Panc1 (cell line): ENCODE measurements around the gene TIMM17B.

Experiments
- CTCF ChIP-seq: fragments of 450-650 bp; IDR thresholded peaks from 2 replicates; pipeline ENCODE4 v1.5.1; 2017; ENCODE audit warnings: mild to moderate bottlenecking
- POLR2AphosphoS5 ChIP-seq: IDR thresholded peaks from 2 replicates; pipeline ENCODE4 v1.6.1; 2012; ENCODE audit warnings: mild to moderate bottlenecking, low read depth, low read length, moderate library complexity
- REST ChIP-seq, 2 experiments: IDR thresholded peaks; 2 replicates each; pipeline ENCODE4 v1.6.1; 2011 to 2012; ENCODE audit warnings: low read depth in 2 of 2, control low read depth in 1 of 2, low read length in 1 of 2, mild to moderate bottlenecking in 1 of 2, moderate library complexity in 1 of 2; ENCODE audit not compliant: insufficient read depth in 1 of 2
- SIN3A ChIP-seq: IDR thresholded peaks from 2 replicates; pipeline ENCODE4 v1.6.1; 2012; ENCODE audit warnings: low read depth, mild to moderate bottlenecking, low read length, moderate library complexity, borderline replicate concordance; ENCODE audit not compliant: insufficient read depth
- TCF7L2 ChIP-seq: IDR thresholded peaks from 2 replicates; pipeline ENCODE4 v1.6.1; 2011; ENCODE audit warnings: mild to moderate bottlenecking, low read depth, low read length, inconsistent platforms

DNA sequence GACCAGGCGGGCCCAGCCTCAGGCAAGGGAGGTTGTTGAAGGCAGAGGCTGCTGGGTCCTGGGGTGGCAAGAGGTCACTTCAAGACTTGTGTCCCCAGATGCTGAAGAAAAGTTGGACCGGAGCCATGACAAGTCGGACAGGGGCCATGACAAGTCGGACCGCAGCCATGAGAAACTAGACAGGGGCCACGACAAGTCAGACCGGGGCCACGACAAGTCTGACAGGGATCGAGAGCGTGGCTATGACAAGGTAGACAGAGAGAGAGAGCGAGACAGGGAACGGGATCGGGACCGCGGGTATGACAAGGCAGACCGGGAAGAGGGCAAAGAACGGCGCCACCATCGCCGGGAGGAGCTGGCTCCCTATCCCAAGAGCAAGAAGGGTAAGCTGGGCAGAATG, 4.6 kb upstream of the TIMM17B start:
- no peak for TF ChIP-seq CTCF
- no peak for TF ChIP-seq POLR2AphosphoS5
- TF ChIP-seq SIN3A: no peak
- TF ChIP-seq REST (IDR thresholded peaks at IDR 0.05; ENCODE audit: insufficient read depth in 1 of 2, low read depth in 2 of 2, low read length in 1 of 2): no peak
- TF ChIP-seq TCF7L2: no peak
